ENCODE measurements around the gene MAP1LC3A.
A peak's percentile ranks its signal among the peaks of the same experiment; 100 is the strongest.
"Not testable (repeated sequence)": the region's sequence is repeated elsewhere in the genome, so short reads cannot be mapped to it uniquely, and the experiment has no call there.

MAP1LC3A gene

GRCh38 chr20:34558320-34559218 lies at the start of gene MAP1LC3A:
TSS of gene MAP1LC3A (plus strand) at chr20:34558718. CDS start at chr20:34558869, 151 bp downstream.
- DNase-seq, result no peak

GRCh38 chr20:34510575-34510974 lies 47.9 kb upstream of the MAP1LC3A start:
- DNase-seq, result no peak

GRCh38 chr20:34511891-34512265 lies 46.6 kb upstream of the MAP1LC3A start:
- no peak for DNase-seq

- DNase-seq, result no peak
Observed at GRCh38 chr20:34512266-34512954, 46.1 kb upstream of the MAP1LC3A start.

GRCh38 chr20:34512955-34513419 lies 45.5 kb upstream of the MAP1LC3A start:
- DNase-seq, result no peak

GRCh38 chr20:34514034-34514433 lies 44.5 kb upstream of the MAP1LC3A start:
- not testable (repeated sequence) for DNase-seq

GRCh38 chr20:34514897-34515483 lies 43.5 kb upstream of the MAP1LC3A start:
- no peak for DNase-seq

GRCh38 chr20:34515484-34516246 lies 42.9 kb upstream of the MAP1LC3A start:
- no peak for DNase-seq

GRCh38 chr20:34516247-34517113 lies 42.0 kb upstream of the MAP1LC3A start, which contains the start of gene DYNLRB1:
TSS of gene DYNLRB1 (plus strand) at chr20:34516422. CDS start at chr20:34516459, 37 bp downstream.
- peak; percentile 37 for DNase-seq

- DNase-seq, result no peak
Observed at GRCh38 chr20:34517114-34517505, 41.4 kb upstream of the MAP1LC3A start.

- DNase-seq, result not testable (repeated sequence)
Observed at GRCh38 chr20:34518863-34519262, 39.7 kb upstream of the MAP1LC3A start.

GRCh38 chr20:34519841-34520240 lies 38.7 kb upstream of the MAP1LC3A start:
- DNase-seq, result not testable (repeated sequence)

GRCh38 chr20:34522969-34523871 lies 35.3 kb upstream of the MAP1LC3A start:
- DNase-seq, result no peak

- no peak for DNase-seq
Observed at GRCh38 chr20:34524426-34524825, 34.1 kb upstream of the MAP1LC3A start.

- no peak for DNase-seq
Observed at GRCh38 chr20:34525342-34525708, 33.2 kb upstream of the MAP1LC3A start.

- DNase-seq, result no peak
Observed at GRCh38 chr20:34525709-34526416, 32.7 kb upstream of the MAP1LC3A start.

- no peak for DNase-seq
Observed at GRCh38 chr20:34526466-34526865, 32.1 kb upstream of the MAP1LC3A start.

GRCh38 chr20:34527016-34527415 lies 31.5 kb upstream of the MAP1LC3A start:
- no peak for DNase-seq

GRCh38 chr20:34528921-34529297 lies 29.6 kb upstream of the MAP1LC3A start:
- DNase-seq, result no peak

GRCh38 chr20:34529742-34530141 lies 28.8 kb upstream of the MAP1LC3A start:
- DNase-seq, result no peak

Data from cortex of kidney (tissue), 1 donor.